ENCODE results near the gene AUTS2. TPM values are rescaled to one million over a fixed set of nuclear protein-coding genes. Genes with fewer than 3 reads are reported as not detected.
"Not testable (repeated sequence)": the region's sequence is repeated elsewhere in the genome, so short reads cannot be mapped to it uniquely, and the experiment has no call there.

AUTS2 gene
- total RNA-seq, 1 donor from 2014 or later: 80.6 TPM

DNA sequence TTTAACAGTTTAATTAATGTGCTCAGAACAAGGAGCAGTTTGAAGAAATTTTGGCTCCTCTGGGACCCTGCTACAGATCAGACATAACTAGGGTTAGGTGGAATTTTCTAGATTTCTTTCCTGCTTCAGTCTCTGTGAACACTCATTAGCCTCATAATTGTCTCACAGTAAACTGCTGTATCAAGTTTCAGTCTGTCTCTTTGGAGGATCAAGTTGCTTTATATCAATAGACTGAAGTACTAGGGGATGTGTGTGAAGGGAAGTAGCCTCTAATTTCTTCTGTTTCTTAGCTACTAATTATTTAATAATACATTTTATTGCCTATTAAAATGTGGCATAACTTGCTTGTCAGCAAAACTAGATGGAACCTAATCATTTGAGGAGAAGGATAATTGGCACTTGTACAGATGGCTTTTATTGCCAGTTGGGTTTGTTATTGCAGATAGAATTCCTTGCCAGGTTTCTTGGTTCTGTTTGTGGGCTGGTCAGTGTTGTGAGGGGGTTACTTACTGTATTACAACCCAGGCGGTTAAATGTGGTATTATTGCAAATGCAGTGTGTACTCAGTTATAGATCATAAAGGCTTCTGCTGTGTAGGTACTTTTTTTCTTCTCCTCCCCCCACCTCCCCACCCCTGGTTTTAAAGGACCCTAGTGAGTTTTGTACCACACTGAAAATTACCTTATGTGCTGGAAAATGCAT is 758.0 kb downstream of the AUTS2 start:
- DNase-seq (ENCODE audit: extremely low spot score, unreplicated experiment): no peak
- H3K27me3 Mint-ChIP-seq (ENCODE audit: unreplicated experiment): no peaks in the 10 kb centered on the region
- peaks cover 31% of the 10 kb centered on the region for H3K4me1 Mint-ChIP-seq (ENCODE audit: unreplicated experiment)
- no peak overlapping the region for H3K4me3 Mint-ChIP-seq (ENCODE audit: unreplicated experiment)
- H3K36me3 Mint-ChIP-seq (ENCODE audit: unreplicated experiment): peaks cover 3% of the 10 kb centered on the region
- TF ChIP-seq, protein P1, sequence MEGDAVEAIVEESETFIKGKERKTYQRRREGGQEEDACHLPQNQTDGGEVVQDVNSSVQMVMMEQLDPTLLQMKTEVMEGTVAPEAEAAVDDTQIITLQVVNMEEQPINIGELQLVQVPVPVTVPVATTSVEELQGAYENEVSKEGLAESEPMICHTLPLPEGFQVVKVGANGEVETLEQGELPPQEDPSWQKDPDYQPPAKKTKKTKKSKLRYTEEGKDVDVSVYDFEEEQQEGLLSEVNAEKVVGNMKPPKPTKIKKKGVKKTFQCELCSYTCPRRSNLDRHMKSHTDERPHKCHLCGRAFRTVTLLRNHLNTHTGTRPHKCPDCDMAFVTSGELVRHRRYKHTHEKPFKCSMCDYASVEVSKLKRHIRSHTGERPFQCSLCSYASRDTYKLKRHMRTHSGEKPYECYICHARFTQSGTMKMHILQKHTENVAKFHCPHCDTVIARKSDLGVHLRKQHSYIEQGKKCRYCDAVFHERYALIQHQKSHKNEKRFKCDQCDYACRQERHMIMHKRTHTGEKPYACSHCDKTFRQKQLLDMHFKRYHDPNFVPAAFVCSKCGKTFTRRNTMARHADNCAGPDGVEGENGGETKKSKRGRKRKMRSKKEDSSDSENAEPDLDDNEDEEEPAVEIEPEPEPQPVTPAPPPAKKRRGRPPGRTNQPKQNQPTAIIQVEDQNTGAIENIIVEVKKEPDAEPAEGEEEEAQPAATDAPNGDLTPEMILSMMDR (IDR thresholded peaks at IDR 0.05): no peak
- H3K27ac Mint-ChIP-seq (ENCODE audit: unreplicated experiment): no peak overlapping the region
- peaks cover 3% of the 10 kb centered on the region for H3K9me3 Mint-ChIP-seq (ENCODE audit: unreplicated experiment)

DNA sequence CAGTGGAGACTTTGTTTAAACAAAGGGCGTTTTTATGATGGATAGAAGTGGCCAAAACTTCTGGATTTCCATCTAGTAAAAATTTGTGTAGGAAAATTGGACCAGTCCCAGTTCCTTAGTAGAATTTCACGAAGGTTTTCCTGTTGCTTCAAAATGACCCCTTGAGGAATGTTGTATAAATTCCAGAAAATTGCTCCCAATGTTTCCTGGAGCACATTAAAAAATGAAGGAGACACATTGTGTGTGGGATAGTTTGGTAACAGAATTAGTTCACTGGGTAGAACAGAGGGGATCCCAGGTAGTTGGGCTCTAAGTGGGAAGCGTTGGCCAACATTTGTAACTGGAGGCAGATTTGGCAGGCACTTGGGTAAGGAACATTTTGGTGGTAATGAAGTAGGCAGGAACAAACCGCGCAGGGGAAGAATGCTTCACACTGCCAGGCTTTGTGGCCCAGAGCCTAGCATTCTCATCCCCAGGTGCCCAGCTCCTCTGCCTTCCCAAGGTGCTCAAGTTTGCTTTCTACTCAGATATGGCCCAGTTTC is 758.6 kb downstream of the AUTS2 start:
- Mint-ChIP-seq H3K4me3 (ENCODE audit: unreplicated experiment) (no peak overlapping the region), H3K4me1 (ENCODE audit: unreplicated experiment) (peaks cover 31% of the 10 kb centered on the region), H3K36me3 (ENCODE audit: unreplicated experiment) (peaks cover 3% of the 10 kb centered on the region), H3K9me3 (ENCODE audit: unreplicated experiment) (peaks cover 3% of the 10 kb centered on the region), H3K27me3 (ENCODE audit: unreplicated experiment) (no peaks in the 10 kb centered on the region), H3K27ac (ENCODE audit: unreplicated experiment) (no peak overlapping the region)
- TF ChIP-seq, protein P1 (IDR thresholded peaks at IDR 0.05): no peak
- DNase-seq (ENCODE audit: extremely low spot score, unreplicated experiment): no peak

DNA sequence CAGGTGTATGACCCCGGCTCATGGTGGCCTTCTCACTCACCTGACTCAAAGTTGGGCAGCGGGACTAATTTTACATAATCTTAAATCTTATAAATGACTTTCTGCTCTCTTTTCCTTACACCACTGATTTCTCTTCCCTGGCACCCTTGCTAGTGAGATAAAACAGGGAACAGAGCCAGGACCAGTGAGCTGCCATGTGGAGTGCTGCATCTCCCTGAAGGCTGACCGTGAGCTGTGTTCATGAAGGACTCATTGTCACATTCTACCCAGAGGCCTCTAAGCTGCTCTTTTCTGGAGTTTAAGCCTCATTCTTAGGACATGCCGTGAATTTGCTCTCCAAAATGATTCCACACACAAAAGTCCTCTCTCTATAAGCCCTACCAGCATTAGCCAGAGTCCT is 762.3 kb downstream of the AUTS2 start:
- Mint-ChIP-seq H3K4me3 (ENCODE audit: unreplicated experiment) (no peak overlapping the region), H3K36me3 (ENCODE audit: unreplicated experiment) (peaks cover 3% of the 10 kb centered on the region), H3K4me1 (ENCODE audit: unreplicated experiment) (peaks cover 13% of the 10 kb centered on the region), H3K27ac (ENCODE audit: unreplicated experiment) (no peak overlapping the region), H3K27me3 (ENCODE audit: unreplicated experiment) (no peaks in the 10 kb centered on the region), H3K9me3 (ENCODE audit: unreplicated experiment) (peaks cover 3% of the 10 kb centered on the region)
- no peak for DNase-seq (ENCODE audit: extremely low spot score, unreplicated experiment)
- TF ChIP-seq, protein P1 (IDR thresholded peaks at IDR 0.05): no peak

GRCh38 chr7:70361821-70362220 is 763.5 kb downstream of the AUTS2 start:
- Mint-ChIP-seq H3K9me3 (ENCODE audit: unreplicated experiment) (peaks cover 3% of the 10 kb centered on the region), H3K27ac (ENCODE audit: unreplicated experiment) (no peak overlapping the region), H3K4me1 (ENCODE audit: unreplicated experiment) (peaks cover 1% of the 10 kb centered on the region), H3K27me3 (ENCODE audit: unreplicated experiment) (no peaks in the 10 kb centered on the region), H3K4me3 (ENCODE audit: unreplicated experiment) (no peak overlapping the region), H3K36me3 (ENCODE audit: unreplicated experiment) (peaks cover 3% of the 10 kb centered on the region)
- TF ChIP-seq, protein P1 (IDR thresholded peaks at IDR 0.05): no peak
- no peak for DNase-seq (ENCODE audit: extremely low spot score, unreplicated experiment)

GRCh38 chr7:70364393-70364792 is 766.1 kb downstream of the AUTS2 start:
- H3K4me1 Mint-ChIP-seq (ENCODE audit: unreplicated experiment); H3K4me3 Mint-ChIP-seq (ENCODE audit: unreplicated experiment); H3K27ac Mint-ChIP-seq (ENCODE audit: unreplicated experiment); H3K9me3 Mint-ChIP-seq (ENCODE audit: unreplicated experiment); H3K36me3 Mint-ChIP-seq (ENCODE audit: unreplicated experiment); H3K27me3 Mint-ChIP-seq (ENCODE audit: unreplicated experiment); DNase-seq (ENCODE audit: extremely low spot score, unreplicated experiment): not testable (repeated sequence)
